ENCODE results near the gene SPEF2. TPM values are rescaled to one million over a fixed set of nuclear protein-coding genes. Genes with fewer than 3 reads are reported as not detected.
"Not testable (repeated sequence)": the region's sequence is repeated elsewhere in the genome, so short reads cannot be mapped to it uniquely, and the experiment has no call there.

Gene SPEF2
- polyA plus RNA-seq, 3 donors from 2014 or later, result 2.2 to 5.1 (median 4.9) TPM

- peaks cover 0 to 3% (median 3%) of the 10 kb centered on the region in 3 donors for H3K27me3 Mint-ChIP-seq (ENCODE audit: low read depth in 3 of 3)
- H3K4me1 Mint-ChIP-seq, result peaks cover 15 to 18% of the 10 kb centered on the region in 2 donors
- H3K4me3 Mint-ChIP-seq, result no peak overlapping the region
- peaks cover 0 to 3% (median 0%) of the 10 kb centered on the region in 6 donors for H3K9me3 Mint-ChIP-seq
- H3K27ac Mint-ChIP-seq, result no peak overlapping the region
- peaks cover 19 to 44% (median 38%) of the 10 kb centered on the region in 3 donors for H3K36me3 Mint-ChIP-seq
- DNase-seq, result no peak
Observed at GRCh38 chr5:35665096-35665495, 47.4 kb downstream of the SPEF2 start.

DNA sequence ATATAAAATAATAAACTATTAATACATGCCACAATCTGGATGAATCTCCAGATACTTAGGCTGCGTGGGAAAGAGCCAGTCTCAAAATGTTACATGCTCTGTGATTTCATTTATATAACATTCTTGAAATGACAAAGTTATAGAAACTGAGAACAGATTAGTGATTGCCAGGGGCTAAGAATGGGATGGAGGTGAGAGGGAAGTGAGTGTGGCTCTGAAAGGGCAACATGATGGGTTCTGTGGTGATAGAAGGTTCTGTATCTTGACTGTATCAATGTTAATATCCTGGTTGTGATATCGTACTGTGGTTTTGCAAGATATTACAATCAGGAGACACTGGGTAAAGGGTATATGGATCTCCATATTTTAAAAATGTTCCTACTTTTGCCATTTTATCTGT, 50.7 kb downstream of the SPEF2 start:
- Mint-ChIP-seq H3K36me3 (peaks cover 16 to 27% (median 21%) of the 10 kb centered on the region in 3 donors), H3K27me3 (ENCODE audit: low read depth in 3 of 3) (peaks cover 0 to 3% (median 3%) of the 10 kb centered on the region in 3 donors), H3K9me3 (peaks cover 0 to 3% (median 0%) of the 10 kb centered on the region in 6 donors), H3K27ac (peak overlapping the region in 1 of 6 donors; percentile 54), H3K4me3 (no peak overlapping the region), H3K4me1 (peaks cover 41 to 50% of the 10 kb centered on the region in 2 donors)
- DNase-seq, result no peak

GRCh38 chr5:35668794-35669193, 51.1 kb downstream of the SPEF2 start:
- Mint-ChIP-seq H3K4me1 (peaks cover 46 to 55% of the 10 kb centered on the region in 2 donors), H3K36me3 (peaks cover 11 to 24% (median 16%) of the 10 kb centered on the region in 3 donors), H3K27me3 (ENCODE audit: low read depth in 3 of 3) (peaks cover 0 to 3% (median 3%) of the 10 kb centered on the region in 3 donors), H3K27ac (no peak overlapping the region), H3K9me3 (peaks cover 0 to 3% (median 0%) of the 10 kb centered on the region in 6 donors), H3K4me3 (no peak overlapping the region)
- DNase-seq, result no peak

GRCh38 chr5:35671541-35672295, 54.1 kb downstream of the SPEF2 start:
- H3K4me1 Mint-ChIP-seq, result peaks cover 46 to 57% of the 10 kb centered on the region in 2 donors
- peak; percentile 13 to 44 (median 33) for DNase-seq
- peak overlapping the region; percentile 31 to 80 (median 78) for H3K27ac Mint-ChIP-seq
- peak overlapping the region; percentile 17 to 78 (median 64) for H3K4me3 Mint-ChIP-seq
- no peaks in the 10 kb centered on the region for H3K27me3 Mint-ChIP-seq (ENCODE audit: low read depth in 3 of 3)
- peaks cover 0 to 3% (median 0%) of the 10 kb centered on the region in 6 donors for H3K9me3 Mint-ChIP-seq
- H3K36me3 Mint-ChIP-seq, result peaks cover 6 to 16% (median 7%) of the 10 kb centered on the region in 3 donors

DNA sequence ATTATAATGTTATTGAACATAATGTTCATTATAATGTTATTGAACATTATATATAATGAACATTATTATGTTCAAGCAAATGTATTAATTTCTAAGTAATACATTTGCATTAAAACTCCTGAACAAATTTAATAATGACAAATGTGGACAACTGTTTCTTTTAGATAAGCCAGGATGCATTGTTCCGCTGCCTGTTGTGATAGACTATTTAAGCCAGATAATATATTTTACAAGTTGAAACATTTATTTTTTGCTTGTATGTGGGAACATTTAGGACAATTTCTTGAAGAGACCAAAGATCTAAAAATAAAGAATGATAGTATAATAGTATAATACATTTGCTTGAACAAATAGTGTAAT, 54.6 kb downstream of the SPEF2 start:
- not testable (repeated sequence) for H3K27me3 Mint-ChIP-seq (ENCODE audit: low read depth in 3 of 3); DNase-seq; H3K9me3 Mint-ChIP-seq
- Mint-ChIP-seq H3K4me1 (peaks cover 46 to 57% of the 10 kb centered on the region in 2 donors), H3K27ac (peak overlapping the region in 5 of 6 donors; percentile 30 to 79 (median 70)), H3K36me3 (peaks cover under 1 to 12% (median 3%) of the 10 kb centered on the region in 3 donors), H3K4me3 (peak overlapping the region in 3 of 5 donors; percentile 31 to 53 (median 48))

GRCh38 chr5:35672995-35673394, 55.3 kb downstream of the SPEF2 start:
- peaks cover 46 to 57% of the 10 kb centered on the region in 2 donors for H3K4me1 Mint-ChIP-seq
- peak overlapping the region; percentile 44 to 80 (median 58) for H3K4me3 Mint-ChIP-seq

GRCh38 chr5:35674049-35674448, 56.4 kb downstream of the SPEF2 start:
- Mint-ChIP-seq H3K27ac (peak overlapping the region; percentile 79 to 92 (median 89)), H3K36me3 (peaks cover 0 to 5% (median 0%) of the 10 kb centered on the region in 3 donors), H3K27me3 (ENCODE audit: low read depth in 3 of 3) (no peaks in the 10 kb centered on the region), H3K4me1 (peaks cover 45 to 57% of the 10 kb centered on the region in 2 donors), H3K4me3 (peak overlapping the region; percentile 48 to 80 (median 58)), H3K9me3 (no peaks in the 10 kb centered on the region)
- peak in 1 of 3 donors; percentile 34 for DNase-seq

More at GRCh38 chr5:35672995-35673394, 55.3 kb downstream of the SPEF2 start:
- peaks cover 0 to 9% (median 0%) of the 10 kb centered on the region in 3 donors for H3K36me3 Mint-ChIP-seq
- peak overlapping the region; percentile 79 to 92 (median 89) for H3K27ac Mint-ChIP-seq
- DNase-seq, result peak; percentile 24 to 38 (median 28)
- H3K9me3 Mint-ChIP-seq, result no peaks in the 10 kb centered on the region
- H3K27me3 Mint-ChIP-seq (ENCODE audit: low read depth in 3 of 3), result no peaks in the 10 kb centered on the region

DNA sequence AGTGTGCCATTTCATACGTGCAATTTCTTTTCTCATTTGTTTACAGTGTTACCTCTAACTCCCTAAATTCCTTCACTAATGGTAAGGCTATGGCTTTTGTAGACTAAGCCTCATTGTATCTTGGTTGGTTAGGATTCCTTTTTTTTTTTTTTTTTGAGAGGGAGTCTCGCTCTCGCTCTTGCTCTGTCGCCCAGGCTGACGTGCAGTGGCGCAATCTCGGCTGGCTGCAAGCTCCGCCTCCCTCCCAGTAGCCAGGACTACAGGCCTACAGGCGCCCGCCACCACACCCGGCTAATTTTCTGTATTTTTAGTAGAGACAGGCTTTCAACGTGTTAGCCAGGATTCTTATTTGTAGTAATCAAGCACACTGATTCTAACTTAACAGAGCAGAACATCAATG, 57.7 kb downstream of the SPEF2 start:
- Mint-ChIP-seq H3K9me3 (no peaks in the 10 kb centered on the region), H3K4me3 (no peak overlapping the region), H3K36me3 (no peaks in the 10 kb centered on the region), H3K27me3 (ENCODE audit: low read depth in 3 of 3) (no peaks in the 10 kb centered on the region), H3K27ac (peak overlapping the region in 1 of 6 donors; percentile 4), H3K4me1 (peaks cover 40 to 45% of the 10 kb centered on the region in 2 donors)
- no peak for DNase-seq

DNA sequence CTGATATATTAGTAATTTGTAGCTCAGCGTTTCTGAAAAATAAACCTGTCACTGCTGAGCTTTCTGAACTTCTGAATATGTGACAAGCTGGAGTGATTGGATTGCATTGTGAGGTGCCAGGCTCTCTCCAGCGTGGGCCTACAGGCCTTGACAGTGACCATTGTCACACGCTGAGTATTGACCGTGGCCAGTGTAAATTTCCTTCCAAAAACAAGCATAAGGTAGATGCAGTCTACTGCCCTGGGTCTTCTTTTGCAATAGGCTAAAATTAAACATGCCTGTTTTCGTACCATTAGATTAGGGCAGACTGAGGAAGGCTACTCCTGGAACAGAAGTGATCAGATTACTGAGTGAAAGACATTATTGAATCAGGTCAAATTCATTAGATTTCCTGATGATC, 60.2 kb downstream of the SPEF2 start:
- DNase-seq, result no peak
- no peaks in the 10 kb centered on the region for H3K36me3 Mint-ChIP-seq
- H3K27me3 Mint-ChIP-seq (ENCODE audit: low read depth in 3 of 3), result no peaks in the 10 kb centered on the region
- H3K9me3 Mint-ChIP-seq, result no peaks in the 10 kb centered on the region
- H3K27ac Mint-ChIP-seq, result no peak overlapping the region
- peaks cover 20% of the 10 kb centered on the region in 2 donors for H3K4me1 Mint-ChIP-seq
- H3K4me3 Mint-ChIP-seq, result no peak overlapping the region

DNA sequence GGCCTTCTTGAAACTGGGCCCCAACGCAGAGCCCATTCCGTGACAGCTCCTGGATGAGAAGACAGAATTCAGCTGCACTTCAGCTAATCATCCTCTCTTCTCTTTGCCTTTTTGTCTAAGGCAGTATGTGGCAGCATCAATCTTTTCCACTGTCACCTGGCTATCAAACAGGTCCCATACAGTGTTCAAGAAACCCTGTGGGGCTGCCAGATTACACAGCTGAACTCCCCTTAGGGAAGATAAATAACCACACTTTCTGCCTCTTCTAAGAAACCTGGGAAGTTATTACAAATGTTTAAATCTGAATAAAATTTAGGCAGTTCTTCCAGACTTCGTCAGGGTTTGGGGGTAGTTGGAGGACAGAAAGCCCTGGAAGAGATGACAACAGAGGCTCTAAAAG, 61.0 kb downstream of the SPEF2 start:
- H3K4me3 Mint-ChIP-seq, result no peak overlapping the region
- no peaks in the 10 kb centered on the region for H3K36me3 Mint-ChIP-seq
- DNase-seq, result no peak
- no peak overlapping the region for H3K27ac Mint-ChIP-seq
- H3K4me1 Mint-ChIP-seq, result peaks cover 12% of the 10 kb centered on the region in 2 donors
- no peaks in the 10 kb centered on the region for H3K27me3 Mint-ChIP-seq (ENCODE audit: low read depth in 3 of 3)
- no peaks in the 10 kb centered on the region for H3K9me3 Mint-ChIP-seq

DNA sequence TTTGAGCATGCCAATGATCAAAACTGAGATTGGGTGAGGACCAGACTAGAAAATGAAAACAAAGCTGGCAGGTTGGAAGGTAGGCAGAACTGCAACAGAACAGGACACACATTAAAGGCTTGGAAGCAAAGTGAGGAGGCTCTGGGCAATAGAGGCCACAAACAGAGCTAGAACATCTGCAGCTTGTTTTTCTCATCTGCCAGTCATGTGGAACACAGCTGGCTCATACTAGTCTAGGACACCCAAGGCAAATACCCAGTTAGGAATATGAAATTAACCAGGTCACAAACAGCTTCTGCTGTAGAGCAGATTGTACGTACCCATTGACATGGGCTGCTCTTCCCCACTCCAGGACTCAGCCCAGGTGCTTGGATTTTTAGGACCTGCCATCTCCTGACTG, 61.7 kb downstream of the SPEF2 start:
- Mint-ChIP-seq H3K4me3 (no peak overlapping the region), H3K27ac (peak overlapping the region in 2 of 6 donors; percentile 34 to 63), H3K27me3 (ENCODE audit: low read depth in 3 of 3) (no peaks in the 10 kb centered on the region), H3K36me3 (no peaks in the 10 kb centered on the region), H3K9me3 (no peaks in the 10 kb centered on the region), H3K4me1 (peaks cover 5 to 6% of the 10 kb centered on the region in 2 donors)
- no peak for DNase-seq

- Mint-ChIP-seq H3K9me3 (no peaks in the 10 kb centered on the region), H3K4me1 (no peaks in the 10 kb centered on the region), H3K4me3 (no peak overlapping the region), H3K27ac (no peak overlapping the region), H3K36me3 (no peaks in the 10 kb centered on the region), H3K27me3 (ENCODE audit: low read depth in 3 of 3) (no peaks in the 10 kb centered on the region)
- no peak for DNase-seq
Observed at GRCh38 chr5:35681911-35682310, 64.2 kb downstream of the SPEF2 start.

DNA sequence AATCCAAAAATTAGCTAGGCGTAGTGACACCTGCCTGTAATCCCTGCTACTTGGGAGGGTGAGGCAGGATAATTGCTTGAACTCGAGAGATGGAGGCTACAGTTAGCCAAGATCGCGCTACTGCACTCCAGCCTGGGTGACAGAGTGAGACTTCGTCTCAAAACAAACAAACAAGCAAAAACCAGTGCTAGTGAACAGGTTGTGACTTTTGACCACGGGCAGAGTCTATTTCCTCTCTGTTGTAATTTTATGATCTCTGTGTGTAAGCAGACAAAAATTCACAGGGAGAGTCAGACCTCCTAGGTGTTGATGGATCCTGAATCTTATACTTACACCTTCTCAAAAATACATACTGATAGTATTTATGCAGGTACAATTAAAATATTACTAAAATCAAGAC, 65.8 kb downstream of the SPEF2 start:
- Mint-ChIP-seq H3K4me1 (no peaks in the 10 kb centered on the region), H3K4me3 (no peak overlapping the region), H3K9me3 (no peaks in the 10 kb centered on the region), H3K36me3 (no peaks in the 10 kb centered on the region), H3K27me3 (ENCODE audit: low read depth in 3 of 3) (no peaks in the 10 kb centered on the region), H3K27ac (no peak overlapping the region)
- DNase-seq, result no peak

DNA sequence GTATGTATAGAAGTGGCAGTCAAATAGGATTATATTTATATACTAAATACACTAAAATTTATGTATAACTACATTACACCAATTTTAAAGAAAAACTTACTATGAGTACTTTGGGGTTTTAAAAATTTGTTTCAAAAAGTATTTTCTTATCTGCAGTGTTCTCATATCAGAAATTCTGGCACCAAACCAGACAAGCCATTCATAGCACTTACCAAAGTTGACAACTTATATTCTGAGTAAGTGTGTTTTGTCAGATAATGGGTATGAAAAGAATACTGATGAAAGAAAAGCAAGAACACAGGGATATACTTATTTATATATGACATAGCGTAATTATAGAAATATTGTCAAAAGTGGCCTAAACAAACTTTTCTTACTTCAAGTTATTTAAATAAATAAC, 67.5 kb downstream of the SPEF2 start:
- H3K9me3 Mint-ChIP-seq, result no peaks in the 10 kb centered on the region
- no peak for DNase-seq
- H3K36me3 Mint-ChIP-seq, result no peaks in the 10 kb centered on the region
- H3K27me3 Mint-ChIP-seq (ENCODE audit: low read depth in 3 of 3), result no peaks in the 10 kb centered on the region
- H3K4me1 Mint-ChIP-seq, result no peaks in the 10 kb centered on the region
- H3K27ac Mint-ChIP-seq, result no peak overlapping the region
- H3K4me3 Mint-ChIP-seq, result no peak overlapping the region

Data from immature natural killer cell (primary cell).